Neural progenitor cell (in vitro differentiated cells): ENCODE results near the gene SUSD3. TPM values are rescaled to one million over a fixed set of nuclear protein-coding genes. Genes with fewer than 3 reads are reported as not detected.
"Not testable (repeated sequence)": the region's sequence is repeated elsewhere in the genome, so short reads cannot be mapped to it uniquely, and the experiment has no call there.

Source experiments
- DNase-seq: peaks from one replicate; pipeline ENCODE4 v3.0.0-alpha.2; 2016; ENCODE audit warnings: low spot score
- H2AFZ ChIP-seq: fragments of 200-600 bp; sonication (generic); replicated peaks from 2 replicates; pipeline ENCODE4 v1.6.1; 2016; ENCODE audit warnings: antibody characterized with exemption
- H3F3A ChIP-seq: fragments of 200-600 bp; sonication (generic); 2 replicates; pipeline ENCODE4 v1.6.1; 2016; ENCODE audit warnings: antibody characterized with exemption, low read depth
- H3K27ac ChIP-seq: fragments of 200-600 bp; sonication (generic); 2 replicates; pipeline ENCODE4 v1.5.1; 2016; ENCODE audit warnings: mild to moderate bottlenecking
- H3K27me3 ChIP-seq: fragments of 200-600 bp; sonication (generic); 2 replicates; pipeline ENCODE4 v1.6.1; 2016; ENCODE audit warnings: mild to moderate bottlenecking, moderate library complexity
- H3K36me3 ChIP-seq: fragments of 200-600 bp; sonication (generic); 2 replicates; pipeline ENCODE4 v1.5.1; 2016
- H3K4me1 ChIP-seq: fragments of 200-600 bp; sonication (generic); 2 replicates; pipeline ENCODE4 v1.6.1; 2016; ENCODE audit warnings: mixed run types
- H3K4me2 ChIP-seq: fragments of 200-600 bp; sonication (generic); 2 replicates; pipeline ENCODE4 v1.6.1; 2016
- H3K4me3 ChIP-seq: fragments of 200-600 bp; sonication (generic); 2 replicates; pipeline ENCODE4 v1.5.1; 2016
- H3K79me2 ChIP-seq: fragments of 200-600 bp; sonication (generic); 2 replicates; pipeline ENCODE4 v1.6.1; 2016; ENCODE audit warnings: low read depth
- H3K9ac ChIP-seq: fragments of 200-600 bp; sonication (generic); 2 replicates; pipeline ENCODE4 v1.6.1; 2016
- H3K9me3 ChIP-seq: fragments of 200-600 bp; sonication (generic); 2 replicates; pipeline ENCODE4 v1.5.1; 2016; ENCODE audit warnings: low read depth
- H4K20me1 ChIP-seq: fragments of 200-600 bp; sonication (generic); 2 replicates; pipeline ENCODE4 v1.6.1; 2016; ENCODE audit warnings: low read depth
- H3K27ac Mint-ChIP-seq: 3 replicates; pipeline ENCODE4 v1.8.0; 2021; ENCODE audit warnings: mixed read lengths
- H3K27me3 Mint-ChIP-seq: 2 replicates; pipeline ENCODE4 v1.8.0; 2022; ENCODE audit warnings: low read depth, mild to moderate bottlenecking, inconsistent platforms, moderate library complexity, mixed read lengths; ENCODE audit not compliant: insufficient read depth
- H3K36me3 Mint-ChIP-seq: 3 replicates; pipeline ENCODE4 v1.8.0; 2021; ENCODE audit warnings: mixed read lengths
- H3K4me1 Mint-ChIP-seq: 3 replicates; pipeline ENCODE4 v1.8.0; 2021; ENCODE audit warnings: mixed read lengths
- H3K4me3 Mint-ChIP-seq: 3 replicates; pipeline ENCODE4 v1.8.0; 2021; ENCODE audit warnings: mild to moderate bottlenecking, moderate library complexity, mixed read lengths
- H3K9me3 Mint-ChIP-seq: 3 replicates; pipeline ENCODE4 v1.8.0; 2020; ENCODE audit warnings: mixed read lengths
- EZH2 ChIP-seq: fragments of 200-600 bp; sonication (generic); IDR thresholded peaks from 2 replicates; pipeline ENCODE4 v1.6.1; 2017; ENCODE audit warnings: antibody characterized with exemption, mild to moderate bottlenecking, moderate library complexity
- EZH2phosphoT487 ChIP-seq: fragments of 200-600 bp; sonication (generic); IDR thresholded peaks from 2 replicates; pipeline ENCODE4 v1.6.1; 2017; ENCODE audit warnings: antibody characterized with exemption
- total RNA-seq: library from RNA; depleted of rRNA; stranded (reverse); fragments of >200 nt; gene quantifications from 2 replicates; pipeline ENCODE4 v1.2.3, GENCODE V29; 2015; ENCODE audit warnings: low replicate concordance
- TF ChIP-seq, protein P1 (sequence below): fragments of 200-600 bp; sonication (generic); IDR thresholded peaks from 2 replicates; pipeline ENCODE4 v1.5.1; 2017; ENCODE audit warnings: antibody characterized with exemption, mild to moderate bottlenecking

Gene SUSD3
- total RNA-seq, 1 donor from 2014 or later = not detected

GRCh38 chr9:93099551-93100275, 41.2 kb downstream of the SUSD3 start:
- Mint-ChIP-seq H3K27me3 (no peaks in the 10 kb centered on the region), H3K4me1 (peaks cover 13% of the 10 kb centered on the region), H3K9me3 (peaks cover 18% of the 10 kb centered on the region), H3K27ac (no peak overlapping the region), H3K36me3 (peaks cover 8% of the 10 kb centered on the region), H3K4me3 (peak overlapping the region; percentile 65)
- peaks cover 5% of the 10 kb centered on the region for H3K4me1 ChIP-seq
- DNase-seq = no peak
- TF ChIP-seq, protein P1, sequence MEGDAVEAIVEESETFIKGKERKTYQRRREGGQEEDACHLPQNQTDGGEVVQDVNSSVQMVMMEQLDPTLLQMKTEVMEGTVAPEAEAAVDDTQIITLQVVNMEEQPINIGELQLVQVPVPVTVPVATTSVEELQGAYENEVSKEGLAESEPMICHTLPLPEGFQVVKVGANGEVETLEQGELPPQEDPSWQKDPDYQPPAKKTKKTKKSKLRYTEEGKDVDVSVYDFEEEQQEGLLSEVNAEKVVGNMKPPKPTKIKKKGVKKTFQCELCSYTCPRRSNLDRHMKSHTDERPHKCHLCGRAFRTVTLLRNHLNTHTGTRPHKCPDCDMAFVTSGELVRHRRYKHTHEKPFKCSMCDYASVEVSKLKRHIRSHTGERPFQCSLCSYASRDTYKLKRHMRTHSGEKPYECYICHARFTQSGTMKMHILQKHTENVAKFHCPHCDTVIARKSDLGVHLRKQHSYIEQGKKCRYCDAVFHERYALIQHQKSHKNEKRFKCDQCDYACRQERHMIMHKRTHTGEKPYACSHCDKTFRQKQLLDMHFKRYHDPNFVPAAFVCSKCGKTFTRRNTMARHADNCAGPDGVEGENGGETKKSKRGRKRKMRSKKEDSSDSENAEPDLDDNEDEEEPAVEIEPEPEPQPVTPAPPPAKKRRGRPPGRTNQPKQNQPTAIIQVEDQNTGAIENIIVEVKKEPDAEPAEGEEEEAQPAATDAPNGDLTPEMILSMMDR = no peak
- TF ChIP-seq EZH2phosphoT487 (no peak), EZH2 (no peak)
- H4K20me1 ChIP-seq = no peaks in the 10 kb centered on the region
- H2AFZ ChIP-seq = no peak overlapping the region
- H3K4me2 ChIP-seq = no peak overlapping the region
- H3K27ac ChIP-seq = no peak overlapping the region
- H3K9ac ChIP-seq = no peak overlapping the region
- H3K79me2 ChIP-seq = peaks cover 7% of the 10 kb centered on the region
- peaks cover 10% of the 10 kb centered on the region for H3K27me3 ChIP-seq
- H3K4me3 ChIP-seq = no peak overlapping the region
- H3F3A ChIP-seq = peaks cover 10% of the 10 kb centered on the region
- no peaks in the 10 kb centered on the region for H3K9me3 ChIP-seq
- no peaks in the 10 kb centered on the region for H3K36me3 ChIP-seq

DNA sequence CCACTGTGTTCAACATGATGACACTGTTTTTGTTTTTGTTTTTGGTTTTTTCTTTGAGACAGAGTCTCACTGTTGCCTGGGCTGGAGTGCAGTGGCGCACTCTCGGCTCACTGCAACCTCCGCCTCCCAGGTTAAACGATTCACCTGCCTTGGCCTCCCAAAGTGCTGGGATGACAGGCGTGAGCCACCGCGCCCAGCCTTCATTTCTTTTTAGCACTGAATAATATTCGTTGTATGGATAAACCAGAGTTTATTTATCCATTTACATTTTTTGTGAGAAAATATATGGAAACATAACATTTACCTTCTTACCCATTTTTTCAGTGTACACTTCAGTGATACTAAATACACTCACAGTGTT, 41.8 kb downstream of the SUSD3 start:
- no peaks in the 10 kb centered on the region for H3K36me3 ChIP-seq
- peaks cover 4% of the 10 kb centered on the region for H3F3A ChIP-seq
- H3K9me3 ChIP-seq = no peaks in the 10 kb centered on the region
- H3K79me2 ChIP-seq = peaks cover 7% of the 10 kb centered on the region
- H3K4me3 ChIP-seq = no peak overlapping the region
- H3K4me3 Mint-ChIP-seq = no peak overlapping the region
- no peak overlapping the region for H2AFZ ChIP-seq
- H4K20me1 ChIP-seq = no peaks in the 10 kb centered on the region
- H3K9me3 Mint-ChIP-seq = peaks cover 18% of the 10 kb centered on the region
- no peak overlapping the region for H3K27ac Mint-ChIP-seq
- TF ChIP-seq EZH2phosphoT487 (no peak), EZH2 (no peak)
- TF ChIP-seq, protein P1 = no peak
- H3K4me2 ChIP-seq = no peak overlapping the region
- no peaks in the 10 kb centered on the region for H3K27me3 Mint-ChIP-seq
- H3K36me3 Mint-ChIP-seq = peaks cover 8% of the 10 kb centered on the region
- H3K4me1 ChIP-seq = peaks cover 5% of the 10 kb centered on the region
- H3K4me1 Mint-ChIP-seq = peaks cover 11% of the 10 kb centered on the region
- DNase-seq = no peak
- peaks cover 10% of the 10 kb centered on the region for H3K27me3 ChIP-seq
- H3K27ac ChIP-seq = no peak overlapping the region
- H3K9ac ChIP-seq = no peak overlapping the region

GRCh38 chr9:93101086-93101485, 42.6 kb downstream of the SUSD3 start:
- not testable (repeated sequence) for H3K9ac ChIP-seq, H2AFZ ChIP-seq, H3K4me2 ChIP-seq, H3K79me2 ChIP-seq, H3K4me1 ChIP-seq, H3K9me3 ChIP-seq, H3K36me3 ChIP-seq, H3K27me3 ChIP-seq, H3K36me3 Mint-ChIP-seq, H3K27me3 Mint-ChIP-seq, H3K27ac Mint-ChIP-seq, H3K27ac ChIP-seq, H3K4me3 ChIP-seq, H3K4me3 Mint-ChIP-seq, H4K20me1 ChIP-seq, H3F3A ChIP-seq, DNase-seq
- Mint-ChIP-seq H3K4me1 (peaks cover 11% of the 10 kb centered on the region), H3K9me3 (peaks cover 18% of the 10 kb centered on the region)

- Histone ChIP-seq H3F3A (no peaks in the 10 kb centered on the region), H3K36me3 (no peaks in the 10 kb centered on the region), H4K20me1 (no peaks in the 10 kb centered on the region), H3K79me2 (no peaks in the 10 kb centered on the region), H3K9ac (no peak overlapping the region), H3K27ac (no peak overlapping the region), H3K4me2 (no peak overlapping the region), H3K9me3 (no peaks in the 10 kb centered on the region), H3K27me3 (no peaks in the 10 kb centered on the region), H3K4me1 (no peaks in the 10 kb centered on the region), H2AFZ (no peak overlapping the region), H3K4me3 (no peak overlapping the region)
- peaks cover 8% of the 10 kb centered on the region for H3K36me3 Mint-ChIP-seq
- peaks cover 3% of the 10 kb centered on the region for H3K4me1 Mint-ChIP-seq
- peaks cover 18% of the 10 kb centered on the region for H3K9me3 Mint-ChIP-seq
- H3K27ac Mint-ChIP-seq = no peak overlapping the region
- H3K27me3 Mint-ChIP-seq = peaks cover 4% of the 10 kb centered on the region
- DNase-seq = no peak
- no peak overlapping the region for H3K4me3 Mint-ChIP-seq
- TF ChIP-seq EZH2 (no peak), EZH2phosphoT487 (no peak)
Measured at GRCh38 chr9:93105620-93106019, 47.1 kb downstream of the SUSD3 start.
